Activated CD4-positive, alpha-beta T cell treated with anti-CD3 and anti-CD28 coated beads, Interleukin-2, Interleukin-6, amounts not matched to agents 100 ng/mL and 50 ng/mL, durations not matched to agents 16 hours and 8 hours (primary cell): ENCODE measurements around the gene BST2.

ENCODE experiments used
- DNase-seq: peaks from one replicate; pipeline ENCODE4 v3.0.0-alpha.2; 2020

The BST2 gene

DNA sequence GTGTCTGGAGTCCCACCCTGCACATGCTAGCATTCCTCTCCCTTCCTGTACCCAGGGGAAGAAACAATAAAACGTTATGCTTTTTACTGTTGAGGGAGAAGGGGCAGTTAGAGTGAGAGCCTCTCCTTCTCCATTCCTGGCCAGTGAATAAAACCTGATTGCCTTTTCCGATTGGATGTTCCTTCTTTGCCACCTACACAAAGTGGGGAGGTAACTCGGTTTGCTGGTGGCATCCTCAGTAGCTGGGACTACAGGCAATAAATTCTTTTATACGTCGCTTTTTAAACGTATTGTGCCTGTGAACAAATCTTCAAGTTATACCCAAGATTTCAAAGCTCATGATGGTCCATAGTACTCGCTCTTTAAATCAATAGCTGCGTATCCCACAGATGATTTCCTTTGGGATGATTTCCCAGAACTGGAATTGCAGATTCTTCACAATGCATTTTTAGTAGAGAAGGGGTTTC lies 13.8 kb upstream of the BST2 start:
- no peak for DNase-seq

- DNase-seq = no peak
These were observed 13.3 kb upstream of the BST2 start for GRCh38 chr19:17418710-17419109.

- DNase-seq = no peak
These were observed 9.7 kb upstream of the BST2 start for GRCh38 chr19:17415121-17415520.

DNA sequence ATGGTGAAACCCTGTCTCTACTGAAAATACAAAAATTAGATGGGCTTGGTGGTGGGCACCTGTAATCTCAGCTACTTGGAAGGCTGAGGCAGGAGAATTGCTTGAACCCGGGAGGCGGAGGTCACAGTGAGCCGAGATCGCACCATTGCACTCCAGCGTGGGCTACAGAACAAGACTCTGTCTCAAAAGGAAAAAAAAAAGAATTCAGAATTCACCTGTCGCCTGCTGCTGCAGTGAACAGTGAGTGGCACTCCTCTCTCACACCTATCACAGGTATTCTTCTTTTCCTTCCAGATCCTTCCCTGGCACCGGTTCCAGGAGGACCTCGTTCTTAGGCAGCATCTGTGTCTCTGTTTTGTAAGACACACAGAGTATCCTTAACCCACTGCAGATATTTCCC lies 8.7 kb upstream of the BST2 start:
- no peak for DNase-seq

- DNase-seq = no peak
These were observed 6.4 kb upstream of the BST2 start for GRCh38 chr19:17411801-17412200.

GRCh38 chr19:17409990-17410389 lies 4.6 kb upstream of the BST2 start:
- no peak for DNase-seq

DNA sequence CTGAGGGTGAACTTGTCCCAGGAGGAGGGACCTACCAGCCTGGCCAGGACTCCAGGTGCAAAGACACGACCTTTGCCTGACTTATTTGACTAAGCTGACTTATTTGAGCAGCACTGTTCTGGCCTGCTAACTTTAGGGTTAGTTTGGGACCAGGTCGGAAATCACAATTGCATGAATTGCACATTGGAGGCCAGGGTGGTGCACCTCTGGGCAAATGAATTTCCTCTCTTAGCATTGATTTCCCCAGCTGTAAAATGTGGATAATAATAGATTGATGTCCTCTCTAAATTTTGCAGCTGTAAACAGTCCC lies 1.4 kb upstream of the BST2 start:
- DNase-seq = no peak

DNA sequence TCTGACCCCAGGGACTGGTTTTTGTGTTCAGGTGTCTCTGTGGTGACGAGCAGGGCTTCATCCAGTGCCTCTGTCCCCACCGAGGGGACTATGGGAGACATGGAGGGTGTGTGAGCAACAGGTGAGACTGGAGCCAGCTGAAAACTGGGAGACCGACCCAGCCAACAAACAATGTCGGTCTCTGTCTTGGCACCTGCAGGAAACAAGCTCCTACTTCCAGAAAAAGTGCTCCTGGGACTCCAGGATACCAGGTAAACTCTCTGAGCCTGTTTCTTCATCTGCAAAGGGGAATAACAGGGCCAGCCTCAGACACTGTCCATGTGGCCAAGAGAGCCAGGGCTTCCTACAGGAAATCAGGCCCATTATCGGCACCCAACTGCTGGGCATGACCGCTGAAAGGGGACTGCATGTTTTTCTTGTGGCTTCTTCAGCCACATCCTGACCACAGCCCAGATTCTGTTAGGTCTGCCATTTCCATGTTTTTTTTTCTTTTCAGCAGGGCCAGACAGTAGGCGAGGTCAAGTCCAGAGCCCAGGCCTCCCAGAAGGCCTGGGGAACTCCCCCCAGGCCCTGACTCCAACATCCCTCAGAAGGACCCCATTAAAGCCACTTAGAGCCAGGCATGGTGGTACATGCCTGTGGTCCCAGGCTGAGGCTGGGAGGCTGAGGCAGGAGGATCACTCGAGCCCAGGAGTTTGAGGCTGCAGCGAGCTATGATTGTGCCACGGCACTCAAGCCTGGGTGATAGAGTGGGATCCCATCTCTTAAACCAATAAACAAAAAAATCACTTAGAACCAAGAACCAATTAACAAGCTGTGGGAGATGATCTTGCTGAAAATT lies 836 bp upstream of the BST2 start:
- DNase-seq = peak; percentile 71

DNA sequence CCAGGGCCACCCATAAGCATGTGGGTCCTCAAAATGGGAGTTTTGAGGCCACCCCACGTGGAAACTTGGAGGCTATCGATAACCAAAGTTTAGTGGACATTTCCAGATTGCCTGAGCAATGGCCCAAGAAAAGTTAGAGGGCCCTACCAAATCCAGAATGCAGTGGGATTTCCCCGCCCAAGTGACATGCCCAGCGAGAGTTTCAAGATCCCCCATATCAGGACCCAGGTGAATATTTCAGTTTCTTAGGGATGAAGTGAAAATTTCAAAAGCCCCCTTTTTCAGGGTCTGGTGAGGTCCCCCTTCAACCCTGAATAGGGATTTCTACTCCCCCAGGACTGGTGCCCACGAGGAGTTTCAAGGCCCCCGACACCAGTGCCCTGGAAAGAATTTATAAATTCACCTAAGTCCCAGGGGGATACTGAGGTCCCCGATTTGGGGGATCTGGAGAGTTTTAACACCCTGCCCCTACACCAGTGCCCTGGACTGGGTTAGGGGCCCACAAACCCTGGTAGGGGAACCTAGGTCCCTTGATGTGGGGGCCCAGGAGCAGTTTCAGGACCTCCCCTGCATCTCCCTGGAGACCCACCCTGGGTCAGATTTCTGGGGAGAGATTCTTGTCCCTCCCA lies 695 bp downstream of the BST2 start:
- peak; percentile 39 for DNase-seq

DNA sequence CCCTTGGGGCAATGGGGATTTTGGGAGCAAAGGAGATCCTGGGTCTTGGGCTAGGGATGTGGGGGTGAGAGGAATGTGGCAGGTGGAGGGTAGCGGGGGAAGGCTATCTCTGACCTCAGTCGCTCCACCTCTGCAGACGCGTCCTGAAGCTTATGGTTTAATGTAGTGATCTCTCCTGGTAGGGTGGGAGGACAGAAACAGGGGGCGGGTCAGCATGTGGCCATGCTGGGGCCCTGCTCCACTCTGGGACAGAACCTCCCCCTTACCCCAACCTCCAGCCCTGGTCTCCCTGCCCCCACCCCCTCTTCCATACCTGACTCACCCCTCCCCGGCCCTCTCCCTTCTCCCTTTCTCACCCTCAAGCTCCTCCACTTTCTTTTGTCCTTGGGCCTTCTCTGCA lies 1.4 kb downstream of the BST2 start:
- DNase-seq = peak; percentile 40

DNA sequence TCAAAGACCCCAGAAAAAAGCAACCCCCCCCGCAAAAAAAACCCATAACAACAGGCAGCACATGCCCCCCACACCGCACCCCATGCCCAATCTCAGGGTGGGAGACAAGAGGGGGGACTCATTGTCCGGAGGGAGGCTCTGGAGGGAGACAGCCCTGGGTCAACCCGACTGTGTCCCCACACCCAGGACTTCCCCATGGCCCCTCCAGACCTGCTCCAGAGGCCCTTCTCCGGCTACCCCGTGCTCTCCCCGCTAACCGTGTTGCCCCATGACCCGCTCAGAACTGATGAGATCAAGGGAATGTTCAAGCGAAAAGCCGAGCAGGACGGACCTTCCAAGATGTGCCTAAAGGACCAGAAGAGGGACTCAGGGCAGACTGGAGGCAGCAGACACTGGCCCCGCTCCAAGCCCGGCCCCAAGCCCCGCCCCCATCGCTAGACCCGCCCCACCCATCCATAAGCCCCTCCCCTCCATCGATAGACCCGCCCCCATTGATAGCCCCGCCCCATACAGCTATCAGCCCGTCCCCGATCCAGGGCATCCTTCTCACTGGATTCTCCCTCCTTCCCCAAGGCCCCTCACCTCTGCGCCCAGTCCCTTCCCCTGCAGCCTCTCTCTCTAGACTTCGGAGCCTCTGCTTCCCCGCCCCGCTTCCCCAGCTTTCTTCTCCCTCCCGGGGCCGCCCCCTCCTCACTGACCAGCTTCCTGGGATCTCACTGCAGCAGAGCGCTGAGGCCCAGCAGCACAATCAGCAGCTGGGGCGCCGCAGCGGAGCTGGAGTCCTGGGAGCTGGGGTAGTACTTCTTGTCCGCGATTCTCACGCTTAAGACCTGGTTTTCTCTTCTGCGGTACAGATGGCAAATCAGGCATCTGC lies 2.2 kb downstream of the BST2 start:
- peak; percentile 62 for DNase-seq

GRCh38 chr19:17401628-17402027 lies 3.8 kb downstream of the BST2 start:
- DNase-seq = no peak

DNA sequence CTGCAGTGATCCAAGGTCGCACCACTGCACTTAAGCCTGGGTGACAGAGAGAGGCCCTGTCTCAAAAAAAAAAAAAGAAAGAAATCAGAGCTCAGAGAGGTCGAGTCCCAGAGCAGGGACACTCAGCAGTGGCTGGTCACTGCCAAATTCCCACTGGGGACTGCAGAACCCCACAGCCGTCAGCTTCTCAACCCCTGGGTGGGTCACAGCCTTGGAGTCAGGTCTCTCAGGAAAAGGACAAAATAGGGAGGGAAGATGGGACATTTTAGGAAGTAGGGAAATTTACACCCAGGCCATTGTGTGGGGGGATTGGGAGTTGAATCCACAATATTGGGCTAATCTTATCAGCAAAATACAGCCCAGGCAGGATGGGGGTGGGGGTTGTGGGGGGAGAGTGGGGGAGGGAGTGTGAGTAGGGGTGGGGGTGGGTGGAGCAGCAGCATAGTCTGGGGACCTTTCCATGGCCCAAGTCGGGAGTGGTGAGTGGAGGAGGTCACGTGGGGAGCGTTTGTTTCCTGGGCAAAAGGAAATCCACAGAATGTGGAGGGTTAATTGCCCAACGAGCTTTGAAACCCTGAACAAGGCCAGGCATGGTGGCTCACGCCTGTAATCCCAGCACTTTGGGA lies 6.4 kb downstream of the BST2 start:
- no peak for DNase-seq

- peak; percentile 91 for DNase-seq
These were observed 10.5 kb downstream of the BST2 start for GRCh38 chr19:17394891-17395415.

DNA sequence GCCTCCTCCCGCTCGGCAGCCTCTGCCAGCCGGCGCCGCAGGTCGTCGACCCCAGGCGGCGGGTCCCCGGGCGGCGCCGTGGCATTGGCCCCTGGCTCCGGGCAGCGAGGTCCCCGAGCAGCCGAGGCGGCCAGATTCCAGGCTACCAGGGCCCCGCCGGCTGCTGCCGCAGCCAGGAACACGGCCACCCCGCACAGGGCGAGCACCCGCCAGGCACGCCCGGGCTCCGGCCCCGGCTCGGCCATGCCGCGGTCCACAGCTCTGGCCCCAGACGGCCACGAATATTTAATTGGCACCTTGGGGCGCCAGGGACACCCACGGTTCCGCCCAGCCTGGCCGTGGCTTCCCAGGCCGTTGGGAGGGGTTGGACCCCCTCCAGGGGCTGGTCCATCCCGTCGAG lies 11.5 kb downstream of the BST2 start, which contains the start of gene CCDC194:
CCDC194 (minus strand) TSS at position 283 of the 400 bp plus-strand sequence; CDS start at position 245, 38 bp downstream.
- DNase-seq = no peak

DNA sequence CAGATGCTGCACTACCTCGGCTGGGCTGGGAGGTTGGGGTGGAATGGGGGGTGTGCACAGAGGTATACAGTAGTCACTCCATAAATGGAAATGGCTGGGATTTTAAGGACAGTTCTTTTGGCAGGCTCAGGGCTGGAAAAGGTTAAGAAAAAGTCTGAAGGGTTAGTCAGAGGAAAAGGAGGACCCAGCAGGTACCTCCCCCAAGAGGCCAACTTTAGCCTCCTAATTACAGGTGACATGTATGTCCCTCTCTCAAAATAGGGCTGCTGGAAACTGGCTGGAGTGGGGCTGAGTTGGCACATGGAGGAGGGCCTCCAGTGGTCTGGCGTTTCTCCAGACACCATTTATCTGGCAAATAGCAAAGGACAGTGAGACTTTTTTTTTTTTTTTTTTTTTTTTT lies 12.4 kb downstream of the BST2 start:
- DNase-seq = no peak

GRCh38 chr19:17391371-17392151 lies 13.9 kb downstream of the BST2 start:
- DNase-seq = no peak

DNA sequence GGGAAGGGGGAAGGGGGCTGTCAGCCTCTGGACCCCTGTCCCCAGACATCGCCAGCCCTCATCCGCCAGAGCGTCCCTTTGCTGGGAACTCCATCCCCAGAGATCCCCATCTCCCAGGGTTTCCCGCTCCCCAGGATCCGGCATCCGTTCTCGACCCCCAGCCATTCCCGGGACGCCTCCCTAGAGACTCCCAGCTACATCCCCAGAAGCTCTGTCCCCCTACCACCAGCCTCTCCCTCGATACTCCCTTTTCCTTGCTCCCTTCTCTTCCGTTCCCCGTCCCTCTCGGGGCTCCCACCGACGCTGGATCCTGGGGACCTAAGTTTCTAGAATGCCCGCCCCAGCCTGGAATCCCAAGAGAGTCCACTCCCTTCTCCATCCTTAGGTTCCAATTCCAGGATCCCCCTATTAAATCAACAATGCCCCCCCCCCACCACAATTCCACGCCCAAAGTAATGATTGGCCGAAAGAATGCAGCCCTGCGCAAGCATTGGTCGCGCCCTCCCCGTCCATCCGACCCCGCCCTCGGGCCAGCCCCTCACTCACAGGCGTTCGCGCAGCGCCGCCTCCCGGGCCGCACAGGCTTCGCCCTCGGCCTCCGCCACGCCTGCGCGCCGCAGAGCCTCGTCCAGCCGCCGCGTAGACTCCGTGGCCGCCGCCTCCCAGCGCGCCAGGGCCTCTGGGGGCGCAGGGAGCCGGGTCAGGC lies 14.6 kb downstream of the BST2 start:
- DNase-seq = peak; percentile 94

GRCh38 chr19:17389957-17390664 lies 15.3 kb downstream of the BST2 start:
- DNase-seq = no peak

- DNase-seq = no peak
These were observed 16.1 kb downstream of the BST2 start for GRCh38 chr19:17389288-17389687.
